ENCODE results near the gene RXRA. TPM values are rescaled to one million over a fixed set of nuclear protein-coding genes. Genes with fewer than 3 reads are reported as not detected.

Gene RXRA
- total RNA-seq, 1 donor from 2014 or later, result 89.0 TPM

DNA sequence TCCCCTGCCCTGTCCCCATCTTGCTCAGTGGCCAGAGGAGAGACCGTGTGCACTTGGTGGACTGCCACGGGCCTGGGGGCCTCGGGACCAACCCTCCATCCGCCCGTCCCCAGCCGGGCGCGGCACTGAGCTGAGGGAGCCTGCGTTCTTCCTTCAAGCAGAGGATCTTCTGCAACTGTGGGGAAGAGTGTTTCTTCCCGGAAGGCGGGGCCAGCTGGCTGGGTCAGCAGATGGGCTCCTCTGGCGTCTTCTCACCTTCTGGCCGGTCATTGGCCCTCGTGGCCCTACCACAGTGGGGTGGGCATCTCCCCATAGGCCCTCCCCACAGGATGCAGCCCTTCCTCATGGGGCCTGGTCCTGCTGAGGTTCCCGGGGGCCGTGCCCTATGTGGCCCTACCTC, 17.4 kb downstream of the RXRA start:
- peak; percentile 80 for DNase-seq
- peak; percentile 2 for ATAC-seq (ENCODE audit: poor library complexity)
- intact Hi-C loops (cut with DNase I), result no loop called here

DNA sequence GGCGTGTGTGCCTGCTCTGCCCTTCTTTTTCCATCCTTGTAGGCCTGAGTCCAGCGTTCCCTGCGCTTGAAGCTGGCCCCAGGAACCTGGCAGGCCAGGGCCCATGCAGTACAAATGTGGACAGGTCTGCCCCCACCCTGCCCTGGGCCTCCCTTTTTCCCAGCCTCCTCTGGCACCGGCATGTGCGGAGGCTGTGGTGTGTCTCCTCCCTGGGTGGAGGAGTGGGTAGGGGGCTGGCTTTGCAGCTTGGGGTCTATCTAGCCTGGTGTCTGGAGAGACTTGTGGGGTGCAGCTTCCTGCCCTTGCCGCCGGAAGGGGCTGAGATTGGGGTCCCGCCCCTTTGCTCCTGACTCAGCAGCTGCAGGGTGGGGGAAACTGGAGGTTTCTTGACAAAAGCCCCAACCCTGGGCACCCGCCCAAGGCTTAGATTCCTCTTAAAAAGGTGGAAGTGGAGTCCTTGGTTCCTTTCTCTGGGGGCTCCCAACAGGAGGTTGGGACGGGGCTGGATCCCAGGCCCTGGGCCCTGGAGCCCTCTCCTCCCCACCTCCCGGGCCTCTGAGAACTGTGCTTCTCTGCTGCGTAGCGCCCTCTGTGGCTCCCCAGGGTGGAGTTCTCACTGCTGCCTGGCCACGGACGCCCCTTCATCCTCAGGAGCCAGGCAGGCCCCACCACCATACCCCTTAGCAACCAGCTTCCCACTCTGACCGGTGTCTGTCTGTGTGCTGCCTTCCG, 18.0 kb downstream of the RXRA start:
- DNase-seq (peak; percentile 88), ATAC-seq (ENCODE audit: poor library complexity) (peak; percentile 5)
- intact Hi-C loops (cut with DNase I), result no loop called here

DNA sequence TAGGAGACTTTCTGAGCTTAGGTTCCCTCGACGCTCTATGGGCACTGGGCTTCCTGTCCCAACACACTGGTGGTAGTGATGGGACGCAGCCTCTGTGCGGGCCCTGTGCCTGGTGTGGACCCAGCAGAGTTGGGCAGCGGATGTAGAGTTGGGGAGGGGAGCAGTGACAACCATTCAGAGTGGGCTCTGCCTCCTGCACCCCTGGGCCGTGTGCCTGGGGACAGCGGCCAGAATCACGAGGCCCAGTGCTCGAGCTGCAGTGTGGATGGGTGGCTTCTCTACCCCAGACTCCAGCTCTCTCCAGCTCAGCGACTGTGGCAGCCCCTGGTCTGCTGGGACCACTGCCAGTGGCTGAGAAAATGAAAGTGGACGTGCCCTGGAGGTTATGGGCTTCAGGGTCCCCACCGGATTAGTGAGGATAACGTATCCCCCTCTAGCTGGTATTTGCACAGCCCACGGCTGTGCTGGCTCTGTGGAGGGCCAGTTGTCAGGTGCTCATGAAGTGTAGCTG, 18.6 kb downstream of the RXRA start:
- ATAC-seq (ENCODE audit: poor library complexity), result peak; percentile 9
- intact Hi-C loops (cut with DNase I), result no loop called here
- no peak for DNase-seq

DNA sequence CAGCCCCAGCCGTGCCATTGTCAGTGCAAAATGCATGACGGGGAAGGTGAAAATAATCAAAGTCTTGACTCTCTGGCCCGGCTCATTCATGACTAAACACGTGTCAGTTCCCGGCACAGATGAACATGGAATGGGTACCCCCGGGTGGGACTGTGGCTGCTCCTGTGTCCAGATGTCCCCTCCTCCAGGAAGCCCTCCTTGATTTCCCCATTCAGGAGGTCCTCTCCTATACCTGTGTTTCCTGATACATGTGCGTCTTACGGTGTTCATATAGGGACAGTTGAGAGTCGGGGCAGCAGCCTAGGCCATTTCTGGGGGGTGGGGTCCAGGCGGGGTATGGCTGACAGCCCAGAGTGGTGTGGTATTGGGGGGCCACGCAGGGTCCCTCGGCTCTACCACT, 19.5 kb downstream of the RXRA start:
- intact Hi-C loops (cut with DNase I), result no loop called here
- ATAC-seq (ENCODE audit: poor library complexity), result no peak
- no peak for DNase-seq

DNA sequence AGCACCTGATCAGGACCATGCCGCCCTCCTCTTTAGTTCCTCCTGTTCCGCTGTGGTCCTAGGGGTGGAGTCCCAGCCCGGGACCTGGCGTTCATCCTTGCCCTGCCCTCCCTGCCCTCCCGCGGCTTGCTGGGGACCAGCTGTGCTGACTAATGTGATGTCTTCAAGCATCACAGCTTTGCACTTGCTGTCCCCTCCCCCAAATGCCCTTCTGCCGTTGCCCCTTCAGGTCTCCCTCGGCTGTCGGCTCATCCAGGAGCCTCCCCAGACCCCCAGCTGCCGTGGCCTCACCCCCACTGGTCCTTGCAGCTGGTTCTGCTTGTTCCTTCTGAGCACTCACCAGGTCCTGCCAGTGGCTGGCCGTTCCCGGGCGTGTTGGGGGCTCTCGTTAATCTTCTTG, 19.9 kb downstream of the RXRA start:
- ATAC-seq (ENCODE audit: poor library complexity) (no peak), DNase-seq (no peak)
- intact Hi-C loops (cut with DNase I), result no loop called here

DNA sequence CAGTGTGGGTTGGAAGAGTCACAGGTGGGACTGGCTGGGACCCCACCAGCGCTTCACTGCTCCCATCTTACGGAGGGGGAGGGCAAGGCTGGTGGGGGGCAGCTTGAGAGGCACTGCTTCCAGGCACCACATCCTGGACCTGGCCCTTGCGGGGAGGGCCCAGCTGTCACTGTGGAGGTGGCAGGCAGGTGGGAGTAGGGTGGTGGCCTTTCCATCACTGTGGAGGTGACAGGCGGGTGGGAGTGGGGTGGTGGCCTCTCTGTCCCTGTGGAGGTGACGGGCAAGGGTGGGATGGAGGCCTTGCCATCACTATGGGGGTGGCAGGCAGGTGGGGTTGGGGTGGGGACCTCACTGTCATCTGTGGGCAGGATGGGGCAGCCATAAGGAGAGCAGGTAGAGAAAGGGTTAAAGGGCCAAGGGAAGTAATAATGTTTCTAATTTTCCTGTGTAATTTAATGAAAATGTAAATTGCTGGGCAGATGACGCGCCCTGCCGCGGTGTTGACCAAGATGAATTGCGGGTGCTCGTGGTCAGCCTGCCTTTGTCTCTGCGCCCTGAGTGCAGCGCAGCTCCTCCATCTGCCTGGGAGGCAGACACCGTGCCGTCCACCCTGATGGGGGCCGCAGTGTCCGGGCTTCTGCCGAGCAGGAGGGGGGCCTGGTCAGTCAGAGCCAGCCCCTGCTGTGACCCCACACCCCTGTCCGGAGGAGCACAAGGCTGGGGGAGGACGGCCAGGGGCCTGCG, 20.8 kb downstream of the RXRA start:
- ATAC-seq (ENCODE audit: poor library complexity), result no peak
- DNase-seq, result no peak
- intact Hi-C loops (cut with DNase I), result no loop called here

DNA sequence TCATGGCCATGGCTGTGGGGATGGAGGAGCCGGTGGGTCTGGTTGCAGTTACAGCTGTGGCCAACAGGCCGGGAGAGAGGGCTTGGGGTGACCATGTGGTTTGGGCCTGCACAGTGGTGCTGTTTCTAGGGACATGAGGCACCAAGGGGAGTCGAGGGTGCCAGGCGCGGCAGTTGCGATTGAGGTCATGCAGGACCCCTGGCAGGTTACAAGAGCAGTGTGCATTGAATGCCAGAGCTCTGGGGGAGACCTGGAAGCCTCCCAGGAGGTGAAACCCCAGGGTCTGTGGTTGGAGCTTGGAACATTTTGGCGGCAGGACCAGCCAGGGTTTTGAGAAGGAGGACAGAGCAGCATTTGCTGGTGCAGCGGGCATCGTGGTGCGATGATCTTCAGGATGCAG, 21.7 kb downstream of the RXRA start:
- no peak for ATAC-seq (ENCODE audit: poor library complexity)
- intact Hi-C loops (cut with DNase I), result no loop called here
- no peak for DNase-seq

DNA sequence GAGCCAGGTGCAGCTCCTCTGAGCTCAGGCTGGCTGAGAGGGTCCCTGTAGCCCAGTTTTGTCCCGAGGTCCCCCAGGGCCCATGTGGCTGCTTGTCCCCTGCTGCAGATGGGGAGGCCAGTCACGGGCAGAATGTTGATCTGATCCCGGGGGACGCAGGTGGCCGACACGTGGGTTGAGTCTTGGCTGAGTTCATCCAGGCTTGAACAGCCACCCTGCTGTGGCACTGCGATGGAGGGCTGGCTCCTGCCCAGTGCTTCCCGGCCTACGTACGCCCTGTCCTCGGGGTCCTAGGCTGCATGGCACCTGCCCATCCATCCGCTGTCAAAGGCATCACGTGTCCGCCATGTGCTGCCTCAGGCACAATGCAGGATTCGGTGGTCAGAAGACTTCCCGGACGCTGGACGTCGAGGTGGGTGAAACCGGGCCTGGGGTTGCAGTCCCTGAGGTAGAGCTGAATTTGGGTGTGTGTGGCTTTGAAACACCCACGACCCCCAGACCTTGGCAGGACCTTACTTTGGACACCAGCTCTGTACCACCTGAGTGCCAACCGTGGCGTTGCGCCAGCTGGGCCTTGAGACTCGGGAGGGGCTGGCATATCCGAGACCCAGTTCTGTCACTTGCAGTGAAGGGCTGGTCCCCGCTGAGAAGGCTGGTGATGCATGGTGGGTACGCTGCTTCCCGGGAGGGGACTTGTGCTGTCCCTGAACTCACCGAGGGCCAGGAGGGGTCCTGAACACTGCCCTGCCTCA, 22.3 kb downstream of the RXRA start:
- ATAC-seq (ENCODE audit: poor library complexity), result no peak
- no peak for DNase-seq

DNA sequence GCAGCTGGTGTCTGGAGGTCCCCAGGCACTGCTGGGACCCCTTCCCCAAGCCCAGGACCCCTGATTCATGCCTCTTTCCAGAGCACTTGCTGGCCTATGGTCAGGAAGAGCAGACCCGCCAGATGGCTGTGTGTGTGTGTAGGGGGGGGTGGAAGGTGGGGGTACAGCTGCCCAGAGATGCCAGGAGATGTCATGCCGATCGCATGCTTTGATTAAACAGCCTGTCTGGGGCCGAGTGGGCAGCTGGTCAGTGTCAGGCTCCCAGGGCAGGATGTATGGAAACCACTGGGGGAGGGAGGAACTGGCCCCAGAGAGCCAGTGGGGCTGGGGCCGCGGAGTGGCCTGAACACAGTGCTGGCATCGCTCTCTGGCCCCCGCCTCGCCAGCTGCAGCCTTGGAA, 23.7 kb downstream of the RXRA start:
- intact Hi-C loops (cut with DNase I), result no loop called here
- ATAC-seq (ENCODE audit: poor library complexity) (no peak), DNase-seq (no peak)

More for the DNA sequence above, 22.3 kb downstream of the RXRA start:
- intact Hi-C loops (cut with DNase I), result no loop called here

DNA sequence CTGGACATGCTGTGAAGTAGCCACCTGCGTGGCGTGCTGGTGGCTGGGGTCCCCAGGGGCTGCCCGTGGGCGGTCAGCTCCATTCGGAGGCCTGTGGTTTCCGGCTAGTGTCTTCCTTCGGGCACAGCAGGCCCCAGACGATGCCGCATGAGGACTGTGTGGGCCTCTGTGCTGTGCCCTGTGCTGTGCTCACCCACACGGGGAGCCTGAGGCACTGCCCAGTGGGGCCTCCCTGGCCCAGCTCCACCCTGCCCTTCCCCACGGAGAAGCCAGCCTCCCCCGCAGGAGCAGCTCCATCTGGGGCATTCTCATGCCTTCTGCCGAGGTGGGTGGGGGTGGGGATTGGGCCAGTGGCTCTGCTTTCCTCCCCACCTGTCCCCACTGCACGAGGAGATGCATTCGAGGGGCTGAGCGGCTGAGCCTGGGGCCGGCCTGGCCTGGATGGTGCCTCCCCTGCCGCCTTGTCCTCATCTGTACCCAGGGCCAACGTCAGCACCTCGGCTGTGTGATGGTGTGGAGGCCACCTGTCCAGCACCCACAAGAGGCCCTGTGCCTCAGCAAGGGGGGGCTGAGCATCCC, 24.2 kb downstream of the RXRA start:
- DNase-seq (no peak), ATAC-seq (ENCODE audit: poor library complexity) (no peak)
- intact Hi-C loops (cut with DNase I), result no loop called here

DNA sequence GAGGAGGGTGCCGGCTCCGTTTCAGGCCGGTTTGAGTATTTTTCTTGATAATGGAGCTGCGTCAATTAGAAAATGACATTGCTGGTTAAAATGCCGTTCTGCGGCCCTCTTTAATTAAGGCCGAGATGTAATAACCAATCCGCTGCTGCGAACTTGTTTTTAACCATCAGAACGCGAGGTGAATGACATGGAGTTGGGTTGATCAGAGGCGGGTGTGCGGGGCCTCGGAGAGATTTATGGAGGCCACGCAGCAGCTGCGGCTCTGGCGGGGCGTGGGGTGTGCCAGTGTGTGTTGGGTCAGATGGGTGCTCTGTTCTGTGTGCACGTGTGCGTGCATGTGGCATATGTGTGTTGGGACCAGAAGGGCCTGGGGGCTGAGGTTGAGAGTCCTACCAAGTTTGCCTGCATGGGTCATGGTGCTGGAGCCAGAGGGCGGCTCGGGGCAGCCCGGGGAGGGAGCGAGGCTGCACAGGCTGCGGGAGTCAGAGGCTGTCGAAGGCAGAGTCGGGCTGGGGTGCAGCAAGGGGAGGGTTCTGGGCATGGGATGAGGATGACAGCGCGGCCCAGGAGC, 25.4 kb downstream of the RXRA start:
- no peak for DNase-seq
- ATAC-seq (ENCODE audit: poor library complexity), result no peak
- intact Hi-C loops (cut with DNase I), result no loop called here

DNA sequence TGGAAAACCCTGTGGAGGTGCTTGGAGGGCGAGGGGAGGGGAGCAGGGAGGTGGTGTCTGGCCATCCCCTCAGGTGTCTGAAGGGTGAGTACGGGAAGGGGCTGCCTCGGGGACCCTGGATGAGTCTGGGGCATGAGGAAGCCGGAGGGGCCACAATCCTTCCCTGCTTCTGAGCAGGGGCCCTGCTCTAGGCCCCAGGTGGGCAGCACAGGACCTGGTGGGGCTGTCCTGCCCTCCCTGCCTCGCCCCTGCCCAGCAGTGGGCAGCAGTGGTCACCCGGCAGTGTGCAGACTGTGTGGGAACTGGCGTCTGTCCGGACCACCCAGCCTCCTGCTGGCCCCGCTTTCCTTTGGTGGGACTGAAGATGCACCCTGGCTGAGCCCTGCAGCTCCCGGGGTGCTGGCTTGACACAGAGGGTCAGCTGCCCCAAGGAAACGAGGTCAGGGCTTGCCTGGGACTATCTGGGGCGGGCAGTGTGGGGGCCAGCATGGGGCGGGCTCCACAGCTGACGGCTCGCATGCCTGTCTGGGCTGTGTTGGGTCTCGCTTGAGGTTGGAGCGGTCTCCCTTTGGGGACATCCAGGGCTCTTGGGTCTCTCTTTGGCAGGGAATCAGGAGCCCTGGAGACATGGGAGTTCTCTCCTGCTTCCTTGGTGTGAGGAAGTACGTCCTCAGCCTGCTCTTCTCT, 26.1 kb downstream of the RXRA start:
- DNase-seq (no peak), ATAC-seq (ENCODE audit: poor library complexity) (peak; percentile 7)
- intact Hi-C loops (cut with DNase I), result no loop called here

DNA sequence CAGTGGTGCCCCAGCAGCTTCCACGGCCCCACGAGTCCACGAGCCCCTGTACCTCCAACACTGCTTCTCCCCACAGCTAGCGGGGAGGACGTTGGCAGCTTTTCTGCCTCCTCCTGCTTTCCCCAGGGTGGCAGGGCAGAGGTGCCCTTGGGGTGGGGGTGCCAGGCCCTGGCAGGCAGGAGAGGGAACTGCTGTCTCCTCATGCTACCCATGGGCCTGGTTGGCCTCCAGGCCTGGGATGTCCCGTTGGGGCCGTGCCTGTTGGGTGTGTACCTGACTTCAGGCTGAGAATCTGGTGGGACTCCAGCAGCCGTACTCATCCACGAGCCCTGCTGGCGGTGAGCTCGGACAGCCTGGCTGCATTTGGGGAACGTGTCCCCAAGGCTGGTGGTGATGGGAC, 27.3 kb downstream of the RXRA start:
- intact Hi-C loops (cut with DNase I), result no loop called here
- ATAC-seq (ENCODE audit: poor library complexity) (peak; percentile 67), DNase-seq (peak; percentile 79)

DNA sequence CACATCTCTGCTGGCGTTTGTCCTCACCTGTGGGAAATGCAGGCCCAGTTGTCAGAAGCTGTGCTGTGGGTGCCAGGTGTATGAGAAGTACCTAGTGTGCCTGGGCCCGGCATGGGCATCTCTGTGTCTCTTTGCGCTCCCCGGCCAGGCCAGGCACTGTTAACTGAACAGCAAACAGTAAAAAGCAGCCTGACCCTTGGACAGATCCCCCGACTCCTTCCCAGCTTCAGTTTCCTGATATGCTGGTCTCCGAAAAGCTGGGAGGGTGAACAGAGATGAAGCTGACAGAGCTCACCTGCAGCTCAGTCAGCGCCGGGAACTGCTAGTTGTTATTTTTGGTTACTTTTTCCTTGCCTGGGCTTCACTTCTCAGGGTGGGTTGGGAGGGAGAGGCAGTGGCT, 28.9 kb downstream of the RXRA start:
- DNase-seq, result no peak
- intact Hi-C loops (cut with DNase I), result no loop called here
- no peak for ATAC-seq (ENCODE audit: poor library complexity)

DNA sequence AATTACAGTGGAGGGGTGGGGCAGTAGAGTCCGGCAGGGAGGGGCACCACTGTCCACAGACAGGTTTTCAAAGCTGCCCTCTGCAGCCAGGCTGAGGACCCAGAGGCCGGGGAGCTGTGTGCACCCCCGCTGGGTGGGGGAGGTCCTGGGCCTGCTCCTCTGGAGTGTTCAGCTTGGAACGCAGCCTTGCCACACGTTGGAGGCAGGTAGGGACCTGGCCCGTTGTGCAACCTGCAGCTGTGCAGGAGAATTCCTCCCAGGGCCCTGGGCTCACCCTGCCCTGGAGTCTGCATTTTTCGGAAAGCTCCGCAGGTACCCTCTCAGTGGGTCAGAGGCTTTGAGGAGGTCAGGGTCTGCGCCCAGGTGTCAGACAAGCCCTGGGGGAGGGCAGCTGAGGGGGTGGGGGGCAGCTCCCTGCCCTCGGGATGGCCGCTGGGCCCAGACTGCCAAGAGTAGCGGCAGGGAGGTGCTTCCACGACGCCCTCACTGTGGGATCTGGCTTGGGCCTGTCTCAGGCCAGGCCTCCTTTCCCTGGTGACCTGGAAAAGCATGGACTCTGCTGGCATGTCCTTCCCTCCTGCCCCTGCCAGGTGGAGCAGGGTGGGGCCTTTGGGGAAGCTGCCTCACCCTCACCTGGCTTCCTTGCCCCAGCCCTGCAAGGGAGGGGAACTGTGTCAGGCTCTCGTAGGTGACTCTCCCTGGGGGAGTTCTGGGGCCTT, 29.5 kb downstream of the RXRA start:
- DNase-seq, result no peak
- no peak for ATAC-seq (ENCODE audit: poor library complexity)
- intact Hi-C loops (cut with DNase I), result no loop called here

DNA sequence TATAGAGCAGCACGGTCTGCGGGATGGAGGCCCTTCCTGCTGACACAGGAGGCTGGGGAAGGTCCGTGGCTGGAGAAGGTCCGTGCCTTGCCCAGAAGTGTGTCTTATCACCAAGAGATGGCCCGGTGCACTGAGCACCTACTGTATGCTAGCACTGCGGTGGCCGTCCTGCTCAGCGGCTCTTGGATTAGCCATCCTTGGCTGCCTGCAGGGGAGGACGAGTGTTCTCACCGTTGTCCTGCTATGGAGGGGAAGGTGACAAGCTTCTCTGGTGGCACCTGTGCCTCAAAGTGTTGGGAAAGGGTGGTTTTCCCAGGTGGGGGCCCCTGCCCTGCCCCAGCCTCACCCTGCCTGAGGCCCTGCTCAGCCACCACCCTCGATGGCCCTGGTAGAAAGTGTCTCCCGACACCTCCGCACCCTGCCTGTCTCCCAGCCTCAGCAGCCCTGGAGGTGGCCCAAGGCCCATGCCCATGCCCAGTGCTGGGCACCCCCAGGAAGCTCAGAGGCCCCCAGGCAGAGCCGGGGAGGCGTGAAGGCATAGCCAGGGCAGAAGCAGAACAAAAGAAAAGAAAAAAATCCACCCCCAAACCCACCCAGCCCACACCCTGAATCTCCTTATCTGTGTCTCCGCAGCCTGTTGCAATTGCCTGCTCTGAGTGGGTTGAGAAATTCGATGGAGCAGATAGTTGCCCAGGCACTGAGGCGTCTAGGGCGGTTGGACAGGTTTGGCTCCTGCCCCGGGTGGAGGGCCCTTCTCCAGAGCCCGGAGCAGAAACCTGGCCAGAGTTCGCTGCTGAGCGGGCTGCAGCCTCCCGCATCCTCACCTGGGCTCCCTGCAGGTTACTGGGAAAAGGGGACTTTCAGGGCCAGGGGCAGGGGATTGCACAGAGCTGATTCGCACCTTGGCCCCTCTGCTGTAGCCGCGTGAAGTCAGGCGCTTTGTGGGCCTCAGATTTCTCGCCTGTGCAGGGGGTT, 30.5 kb downstream of the RXRA start:
- ATAC-seq (ENCODE audit: poor library complexity) (peak; percentile 16), DNase-seq (no peak)
- intact Hi-C loops (cut with DNase I), result no loop called here

DNA sequence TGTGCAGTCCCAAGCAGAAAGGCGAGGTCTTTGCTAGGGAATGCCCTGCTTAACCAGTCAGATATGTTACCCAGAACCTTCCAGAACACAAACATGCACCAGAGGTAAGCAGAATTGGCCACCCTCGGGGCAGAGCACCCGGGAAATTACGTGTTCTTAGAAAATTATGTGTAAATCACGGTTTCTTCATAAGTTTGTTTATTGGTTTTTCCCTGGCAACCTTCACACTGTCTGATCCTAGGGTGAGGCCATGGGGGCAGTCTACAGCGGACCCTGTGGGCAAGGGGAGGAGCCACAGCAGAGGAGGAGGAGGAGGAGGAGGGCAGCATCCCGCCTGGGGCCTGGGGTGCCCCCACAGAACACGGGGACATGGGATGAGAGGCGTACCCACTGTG, 31.4 kb downstream of the RXRA start:
- intact Hi-C loops (cut with DNase I), result no loop called here
- no peak for DNase-seq
- ATAC-seq (ENCODE audit: poor library complexity), result no peak
